Erythroblast (primary cell): ENCODE data around the gene GAL3ST2.

Experiments used
- GATA1 ChIP-seq: IDR thresholded peaks from 2 replicates; pipeline ENCODE4 v1.6.1; 2011; ENCODE audit warnings: low read depth, mild to moderate bottlenecking, control low read depth, low read length, moderate library complexity
- POLR2A ChIP-seq: IDR thresholded peaks from 2 replicates; pipeline ENCODE4 v1.6.1; 2011; ENCODE audit warnings: mild to moderate bottlenecking, low read length

DNA sequence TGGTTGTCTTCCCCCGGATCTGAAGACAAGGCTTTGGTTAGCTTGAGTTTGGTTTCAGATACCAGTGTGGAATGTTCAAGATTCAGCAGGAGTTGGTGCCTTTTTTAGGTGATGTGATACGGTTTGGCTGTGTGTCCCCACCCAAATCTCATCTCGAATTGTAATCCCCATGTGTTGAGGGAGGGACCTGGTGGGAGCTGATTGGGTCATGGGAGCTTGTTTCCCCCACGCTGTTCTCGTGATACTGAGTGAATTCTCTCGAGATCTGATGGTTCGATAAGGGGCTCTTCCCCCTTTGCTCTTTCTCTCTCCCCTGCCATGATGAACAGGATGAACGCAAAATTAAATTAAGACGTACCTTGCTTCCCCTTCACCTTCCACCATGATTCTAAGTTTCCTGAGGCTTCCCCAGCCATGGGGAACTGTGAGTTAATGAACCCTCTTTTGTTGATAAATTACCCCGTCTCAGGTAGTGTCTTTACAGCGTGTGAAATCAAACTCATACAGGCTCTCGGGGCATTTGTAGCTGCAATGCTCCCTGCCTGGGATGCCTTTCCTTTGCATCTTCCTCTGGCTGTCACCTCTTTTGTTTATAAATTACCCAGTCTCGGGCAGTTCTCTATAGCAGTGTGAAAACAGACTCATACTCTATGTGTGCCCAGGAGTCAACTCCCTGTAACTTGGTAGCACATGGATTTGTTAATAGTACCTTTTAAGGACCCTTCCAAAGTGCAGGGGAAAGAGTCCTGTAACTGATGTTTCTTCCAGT lies 60.8 kb downstream of the GAL3ST2 start:
- TF ChIP-seq POLR2A (no peak), GATA1 (no peak)
